Neural progenitor cell (in vitro differentiated cells): ENCODE measurements around the gene SLC25A29. TPM values are rescaled to one million over a fixed set of nuclear protein-coding genes. Genes with fewer than 3 reads are reported as not detected.
A peak's percentile ranks its signal among the peaks of the same experiment; 100 is the strongest.
"Not testable (repeated sequence)": the region's sequence is repeated elsewhere in the genome, so short reads cannot be mapped to it uniquely, and the experiment has no call there.

Experiments used
- DNase-seq: peaks from one replicate; pipeline ENCODE4 v3.0.0-alpha.2; 2016; ENCODE audit warnings: low spot score
- H2AFZ ChIP-seq: fragments of 200-600 bp; sonication (generic); replicated peaks from 2 replicates; pipeline ENCODE4 v1.6.1; 2016; ENCODE audit warnings: antibody characterized with exemption
- H3F3A ChIP-seq: fragments of 200-600 bp; sonication (generic); 2 replicates; pipeline ENCODE4 v1.6.1; 2016; ENCODE audit warnings: antibody characterized with exemption, low read depth
- H3K27ac ChIP-seq: fragments of 200-600 bp; sonication (generic); 2 replicates; pipeline ENCODE4 v1.5.1; 2016; ENCODE audit warnings: mild to moderate bottlenecking
- H3K27me3 ChIP-seq: fragments of 200-600 bp; sonication (generic); 2 replicates; pipeline ENCODE4 v1.6.1; 2016; ENCODE audit warnings: mild to moderate bottlenecking, moderate library complexity
- H3K36me3 ChIP-seq: fragments of 200-600 bp; sonication (generic); 2 replicates; pipeline ENCODE4 v1.5.1; 2016
- H3K4me1 ChIP-seq: fragments of 200-600 bp; sonication (generic); 2 replicates; pipeline ENCODE4 v1.6.1; 2016; ENCODE audit warnings: mixed run types
- H3K4me2 ChIP-seq: fragments of 200-600 bp; sonication (generic); 2 replicates; pipeline ENCODE4 v1.6.1; 2016
- H3K4me3 ChIP-seq: fragments of 200-600 bp; sonication (generic); 2 replicates; pipeline ENCODE4 v1.5.1; 2016
- H3K79me2 ChIP-seq: fragments of 200-600 bp; sonication (generic); 2 replicates; pipeline ENCODE4 v1.6.1; 2016; ENCODE audit warnings: low read depth
- H3K9ac ChIP-seq: fragments of 200-600 bp; sonication (generic); 2 replicates; pipeline ENCODE4 v1.6.1; 2016
- H3K9me3 ChIP-seq: fragments of 200-600 bp; sonication (generic); 2 replicates; pipeline ENCODE4 v1.5.1; 2016; ENCODE audit warnings: low read depth
- H4K20me1 ChIP-seq: fragments of 200-600 bp; sonication (generic); 2 replicates; pipeline ENCODE4 v1.6.1; 2016; ENCODE audit warnings: low read depth
- H3K27ac Mint-ChIP-seq: 3 replicates; pipeline ENCODE4 v1.8.0; 2021; ENCODE audit warnings: mixed read lengths
- H3K27me3 Mint-ChIP-seq: 2 replicates; pipeline ENCODE4 v1.8.0; 2022; ENCODE audit warnings: low read depth, mild to moderate bottlenecking, inconsistent platforms, moderate library complexity, mixed read lengths; ENCODE audit not compliant: insufficient read depth
- H3K36me3 Mint-ChIP-seq: 3 replicates; pipeline ENCODE4 v1.8.0; 2021; ENCODE audit warnings: mixed read lengths
- H3K4me1 Mint-ChIP-seq: 3 replicates; pipeline ENCODE4 v1.8.0; 2021; ENCODE audit warnings: mixed read lengths
- H3K4me3 Mint-ChIP-seq: 3 replicates; pipeline ENCODE4 v1.8.0; 2021; ENCODE audit warnings: mild to moderate bottlenecking, moderate library complexity, mixed read lengths
- H3K9me3 Mint-ChIP-seq: 3 replicates; pipeline ENCODE4 v1.8.0; 2020; ENCODE audit warnings: mixed read lengths
- CTCF ChIP-seq: fragments of 200-600 bp; sonication (generic); IDR thresholded peaks from 2 replicates; pipeline ENCODE4 v1.5.1; 2017; ENCODE audit warnings: antibody characterized with exemption, mild to moderate bottlenecking
- EZH2 ChIP-seq: fragments of 200-600 bp; sonication (generic); IDR thresholded peaks from 2 replicates; pipeline ENCODE4 v1.6.1; 2017; ENCODE audit warnings: antibody characterized with exemption, mild to moderate bottlenecking, moderate library complexity
- EZH2phosphoT487 ChIP-seq: fragments of 200-600 bp; sonication (generic); IDR thresholded peaks from 2 replicates; pipeline ENCODE4 v1.6.1; 2017; ENCODE audit warnings: antibody characterized with exemption
- total RNA-seq: library from RNA; depleted of rRNA; stranded (reverse); fragments of >200 nt; gene quantifications from 2 replicates; pipeline ENCODE4 v1.2.3, GENCODE V29; 2015; ENCODE audit warnings: low replicate concordance

SLC25A29 gene
- total RNA-seq, 1 donor from 2014 or later: 103 TPM

- H3K36me3 Mint-ChIP-seq: peaks cover 27% of the 10 kb centered on the region
- no peaks in the 10 kb centered on the region for H3K36me3 ChIP-seq
- H3K27me3 Mint-ChIP-seq: peaks cover 3% of the 10 kb centered on the region
- no peaks in the 10 kb centered on the region for H3K4me1 ChIP-seq
- H3K9me3 Mint-ChIP-seq: peaks cover 2% of the 10 kb centered on the region
- H3K4me3 ChIP-seq: no peak overlapping the region
- H3K79me2 ChIP-seq: no peaks in the 10 kb centered on the region
- no peaks in the 10 kb centered on the region for H4K20me1 ChIP-seq
- H3K9ac ChIP-seq: no peak overlapping the region
- no peak for DNase-seq
- no peak for TF ChIP-seq EZH2phosphoT487
- TF ChIP-seq EZH2: no peak
- no peak for TF ChIP-seq CTCF
- H3F3A ChIP-seq: no peaks in the 10 kb centered on the region
- no peak overlapping the region for H3K4me3 Mint-ChIP-seq
- no peaks in the 10 kb centered on the region for H3K9me3 ChIP-seq
- H3K27ac ChIP-seq: no peak overlapping the region
- no peaks in the 10 kb centered on the region for H3K27me3 ChIP-seq
- no peak overlapping the region for H3K27ac Mint-ChIP-seq
- H3K4me1 Mint-ChIP-seq: no peaks in the 10 kb centered on the region
- H3K4me2 ChIP-seq: no peak overlapping the region
- no peak overlapping the region for H2AFZ ChIP-seq
Measured at GRCh38 chr14:100345711-100346110, 39.5 kb upstream of the SLC25A29 start.

- H3K27me3 ChIP-seq, H3K4me3 Mint-ChIP-seq, DNase-seq, H3K4me2 ChIP-seq, H3K4me1 ChIP-seq, H2AFZ ChIP-seq, H3K9me3 ChIP-seq, H3K27me3 Mint-ChIP-seq, H3K9ac ChIP-seq, H3K27ac Mint-ChIP-seq, H3F3A ChIP-seq, H4K20me1 ChIP-seq, H3K36me3 ChIP-seq, H3K79me2 ChIP-seq, H3K27ac ChIP-seq, H3K4me3 ChIP-seq, H3K9me3 Mint-ChIP-seq, H3K4me1 Mint-ChIP-seq: not testable (repeated sequence)
- peaks cover 22% of the 10 kb centered on the region for H3K36me3 Mint-ChIP-seq
Measured at GRCh38 chr14:100344657-100345056, 38.4 kb upstream of the SLC25A29 start.

GRCh38 chr14:100342826-100343225 is 36.6 kb upstream of the SLC25A29 start:
- H3K9ac ChIP-seq, H3K27ac Mint-ChIP-seq, H3K79me2 ChIP-seq, H3K9me3 Mint-ChIP-seq, H3K4me2 ChIP-seq, H3K36me3 ChIP-seq, DNase-seq, H3K4me1 ChIP-seq, H2AFZ ChIP-seq, H3K9me3 ChIP-seq, H3K4me1 Mint-ChIP-seq, H3K27me3 Mint-ChIP-seq, H3K27ac ChIP-seq, H3K27me3 ChIP-seq, H3F3A ChIP-seq, H4K20me1 ChIP-seq, H3K4me3 ChIP-seq: not testable (repeated sequence)
- Mint-ChIP-seq H3K36me3 (peaks cover 20% of the 10 kb centered on the region), H3K4me3 (peak overlapping the region; percentile 16)

- Mint-ChIP-seq H3K36me3 (peaks cover 19% of the 10 kb centered on the region), H3K27ac (peak overlapping the region; percentile 39), H3K4me3 (no peak overlapping the region), H3K9me3 (peaks cover 2% of the 10 kb centered on the region), H3K4me1 (no peaks in the 10 kb centered on the region), H3K27me3 (no peaks in the 10 kb centered on the region)
- Histone ChIP-seq H3K9me3 (no peaks in the 10 kb centered on the region), H3K4me1 (no peaks in the 10 kb centered on the region), H3K36me3 (no peaks in the 10 kb centered on the region), H3K4me3 (no peak overlapping the region), H3F3A (no peaks in the 10 kb centered on the region), H2AFZ (no peak overlapping the region), H3K27me3 (no peaks in the 10 kb centered on the region), H3K27ac (no peak overlapping the region), H4K20me1 (no peaks in the 10 kb centered on the region), H3K79me2 (no peaks in the 10 kb centered on the region), H3K4me2 (no peak overlapping the region), H3K9ac (no peak overlapping the region)
- no peak for TF ChIP-seq CTCF
- TF ChIP-seq EZH2: no peak
- no peak for TF ChIP-seq EZH2phosphoT487
- no peak for DNase-seq
Measured at GRCh38 chr14:100342195-100342594, 36.0 kb upstream of the SLC25A29 start.
